ENCODE results near the gene PPM1A.

Gene PPM1A

DNA sequence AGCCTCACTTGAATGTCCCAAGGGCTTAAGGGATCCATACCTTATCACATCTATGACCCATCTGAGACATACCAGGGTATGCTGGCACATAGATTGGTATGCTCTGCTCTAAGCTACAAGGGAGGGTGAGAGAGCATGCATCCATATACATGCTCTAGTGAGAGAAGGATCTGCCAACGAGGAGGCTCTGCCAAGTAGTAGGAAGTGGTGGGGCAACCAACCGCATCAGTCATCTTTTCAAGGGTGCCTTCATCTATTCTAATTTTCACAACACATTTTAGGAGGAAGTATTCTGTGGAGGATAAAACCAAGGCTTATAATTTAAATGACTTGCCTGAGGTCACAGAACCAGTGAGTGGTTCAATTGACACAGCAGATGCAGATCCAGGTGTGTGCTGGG lies 6.6 kb upstream of the PPM1A start:
- Histone ChIP-seq H3K9me3 (ENCODE audit: control insufficient read depth, insufficient read depth, low read depth, low read length) (no peaks in the 10 kb centered on the region), H3K4me1 (ENCODE audit: control insufficient read depth, insufficient read depth, low read length) (no peaks in the 10 kb centered on the region), H3K27ac (ENCODE audit: extremely low read depth, low read depth, low read length) (no peak overlapping the region), H3K36me3 (ENCODE audit: control insufficient read depth in 2 of 2, insufficient read depth in 1 of 2, low read length in 2 of 2) (no peaks in the 10 kb centered on the region), H3K4me3 (ENCODE audit: low read depth, low read length) (no peak overlapping the region)
- ChIA-PET POLR2A (no interaction called here), CTCF (no interaction called here)
- TF ChIP-seq ZNF184 (tag by site-specific recombination; IDR thresholded peaks at IDR 0.05), result no peak
- TF ChIP-seq ZNF707 (tag by site-specific recombination; IDR thresholded peaks at IDR 0.05), result no peak
- TF ChIP-seq ZNF394 (tag by site-specific recombination; IDR thresholded peaks at IDR 0.05; ENCODE audit: borderline replicate concordance), result no peak
- TF ChIP-seq ZNF792 (tag by site-specific recombination; IDR thresholded peaks at IDR 0.05), result no peak
- TF ChIP-seq ZNF501 (tag by site-specific recombination; IDR thresholded peaks at IDR 0.05), result no peak
- TF ChIP-seq KLF10 (tag by site-specific recombination; IDR thresholded peaks at IDR 0.05), result no peak
- no peak for TF ChIP-seq ZNF629 (tag by site-specific recombination; IDR thresholded peaks at IDR 0.05)
- no peak for TF ChIP-seq ZNF677 (tag by site-specific recombination; IDR thresholded peaks at IDR 0.05)
- TF ChIP-seq, protein P1, sequence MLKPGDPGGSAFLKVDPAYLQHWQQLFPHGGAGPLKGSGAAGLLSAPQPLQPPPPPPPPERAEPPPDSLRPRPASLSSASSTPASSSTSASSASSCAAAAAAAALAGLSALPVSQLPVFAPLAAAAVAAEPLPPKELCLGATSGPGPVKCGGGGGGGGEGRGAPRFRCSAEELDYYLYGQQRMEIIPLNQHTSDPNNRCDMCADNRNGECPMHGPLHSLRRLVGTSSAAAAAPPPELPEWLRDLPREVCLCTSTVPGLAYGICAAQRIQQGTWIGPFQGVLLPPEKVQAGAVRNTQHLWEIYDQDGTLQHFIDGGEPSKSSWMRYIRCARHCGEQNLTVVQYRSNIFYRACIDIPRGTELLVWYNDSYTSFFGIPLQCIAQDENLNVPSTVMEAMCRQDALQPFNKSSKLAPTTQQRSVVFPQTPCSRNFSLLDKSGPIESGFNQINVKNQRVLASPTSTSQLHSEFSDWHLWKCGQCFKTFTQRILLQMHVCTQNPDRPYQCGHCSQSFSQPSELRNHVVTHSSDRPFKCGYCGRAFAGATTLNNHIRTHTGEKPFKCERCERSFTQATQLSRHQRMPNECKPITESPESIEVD (tag by site-specific recombination; IDR thresholded peaks at IDR 0.05), result no peak
- TF ChIP-seq, protein P2, sequence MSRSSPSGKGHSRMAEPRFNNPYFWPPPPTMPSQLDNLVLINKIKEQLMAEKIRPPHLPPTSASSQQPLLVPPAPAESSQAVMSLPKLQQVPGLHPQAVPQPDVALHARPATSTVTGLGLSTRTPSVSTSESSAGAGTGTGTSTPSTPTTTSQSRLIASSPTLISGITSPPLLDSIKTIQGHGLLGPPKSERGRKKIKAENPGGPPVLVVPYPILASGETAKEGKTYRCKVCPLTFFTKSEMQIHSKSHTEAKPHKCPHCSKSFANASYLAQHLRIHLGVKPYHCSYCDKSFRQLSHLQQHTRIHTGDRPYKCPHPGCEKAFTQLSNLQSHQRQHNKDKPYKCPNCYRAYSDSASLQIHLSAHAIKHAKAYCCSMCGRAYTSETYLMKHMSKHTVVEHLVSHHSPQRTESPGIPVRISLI (tag by site-specific recombination; IDR thresholded peaks at IDR 0.05), result no peak
- TF ChIP-seq ZNF843 (tag by site-specific recombination; IDR thresholded peaks at IDR 0.05), result no peak
- TF ChIP-seq MYNN (tag by site-specific recombination; IDR thresholded peaks at IDR 0.05; ENCODE audit: borderline replicate concordance), result no peak
- no peak for TF ChIP-seq ZNF776 (tag by site-specific recombination; IDR thresholded peaks at IDR 0.05; ENCODE audit: borderline replicate concordance)
- TF ChIP-seq, protein P3, sequence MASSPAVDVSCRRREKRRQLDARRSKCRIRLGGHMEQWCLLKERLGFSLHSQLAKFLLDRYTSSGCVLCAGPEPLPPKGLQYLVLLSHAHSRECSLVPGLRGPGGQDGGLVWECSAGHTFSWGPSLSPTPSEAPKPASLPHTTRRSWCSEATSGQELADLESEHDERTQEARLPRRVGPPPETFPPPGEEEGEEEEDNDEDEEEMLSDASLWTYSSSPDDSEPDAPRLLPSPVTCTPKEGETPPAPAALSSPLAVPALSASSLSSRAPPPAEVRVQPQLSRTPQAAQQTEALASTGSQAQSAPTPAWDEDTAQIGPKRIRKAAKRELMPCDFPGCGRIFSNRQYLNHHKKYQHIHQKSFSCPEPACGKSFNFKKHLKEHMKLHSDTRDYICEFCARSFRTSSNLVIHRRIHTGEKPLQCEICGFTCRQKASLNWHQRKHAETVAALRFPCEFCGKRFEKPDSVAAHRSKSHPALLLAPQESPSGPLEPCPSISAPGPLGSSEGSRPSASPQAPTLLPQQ (tag by site-specific recombination; IDR thresholded peaks at IDR 0.05), result no peak
- TF ChIP-seq, protein P4, sequence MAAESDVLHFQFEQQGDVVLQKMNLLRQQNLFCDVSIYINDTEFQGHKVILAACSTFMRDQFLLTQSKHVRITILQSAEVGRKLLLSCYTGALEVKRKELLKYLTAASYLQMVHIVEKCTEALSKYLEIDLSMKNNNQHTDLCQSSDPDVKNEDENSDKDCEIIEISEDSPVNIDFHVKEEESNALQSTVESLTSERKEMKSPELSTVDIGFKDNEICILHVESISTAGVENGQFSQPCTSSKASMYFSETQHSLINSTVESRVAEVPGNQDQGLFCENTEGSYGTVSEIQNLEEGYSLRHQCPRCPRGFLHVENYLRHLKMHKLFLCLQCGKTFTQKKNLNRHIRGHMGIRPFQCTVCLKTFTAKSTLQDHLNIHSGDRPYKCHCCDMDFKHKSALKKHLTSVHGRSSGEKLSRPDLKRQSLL (tag by site-specific recombination; IDR thresholded peaks at IDR 0.05), result no peak
- TF ChIP-seq ZBTB8A (tag by site-specific recombination; IDR thresholded peaks at IDR 0.05), result no peak
- no peak for TF ChIP-seq ZBTB1 (tag by site-specific recombination; IDR thresholded peaks at IDR 0.05)
- no peak for TF ChIP-seq ZNF174 (tag by site-specific recombination; IDR thresholded peaks at IDR 0.05)
- no peak for TF ChIP-seq ZNF140 (tag by site-specific recombination; IDR thresholded peaks at IDR 0.05)
- TF ChIP-seq ZNF324 (tag by site-specific recombination; IDR thresholded peaks at IDR 0.05), result no peak

DNA sequence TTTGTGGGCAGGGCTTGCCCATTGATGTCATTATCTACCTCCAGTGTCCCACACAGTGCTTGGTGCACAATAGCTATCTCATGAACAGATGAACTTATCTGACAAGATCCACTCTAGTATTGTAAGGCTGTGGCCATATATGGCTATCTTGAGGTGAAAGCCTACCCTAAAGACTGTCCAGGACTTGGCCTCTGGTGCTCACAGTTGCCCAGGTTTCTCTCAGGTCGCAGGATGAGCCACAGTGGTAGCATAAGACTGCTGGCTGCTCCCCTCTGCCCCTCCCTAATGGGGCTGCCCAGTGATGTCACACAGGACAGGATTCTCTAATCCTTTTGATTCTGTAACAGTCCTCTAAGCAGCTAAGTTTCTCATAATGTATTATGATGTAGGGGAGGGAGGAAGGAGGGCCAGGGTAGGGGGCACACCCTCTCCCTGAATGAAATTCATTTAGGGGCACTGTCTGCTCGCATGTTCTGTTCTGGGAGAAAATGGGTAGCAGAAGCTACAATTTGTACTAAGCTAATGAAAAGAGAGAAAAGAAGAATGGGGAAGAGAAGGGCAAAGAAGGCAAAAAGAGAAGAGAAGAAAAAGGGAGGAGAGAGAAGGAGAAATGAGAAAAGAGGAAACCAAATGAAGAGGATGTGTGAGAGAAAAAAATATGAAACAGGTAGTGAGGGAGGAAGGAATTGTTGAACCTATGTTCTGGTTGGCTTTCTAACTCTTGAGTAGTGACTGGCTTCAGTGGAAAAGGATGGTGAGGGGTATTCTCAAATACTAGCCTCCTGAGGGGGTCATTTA lies 3.4 kb upstream of the PPM1A start:
- Histone ChIP-seq H3K27ac (ENCODE audit: extremely low read depth, low read depth, low read length) (no peak overlapping the region), H3K9me3 (ENCODE audit: control insufficient read depth, insufficient read depth, low read depth, low read length) (no peaks in the 10 kb centered on the region), H3K36me3 (ENCODE audit: control insufficient read depth in 2 of 2, insufficient read depth in 1 of 2, low read length in 2 of 2) (no peaks in the 10 kb centered on the region), H3K4me1 (ENCODE audit: control insufficient read depth, insufficient read depth, low read length) (peaks cover 2% of the 10 kb centered on the region; the same call in 1 of the 2 replicates), H3K4me3 (ENCODE audit: low read depth, low read length) (no peak overlapping the region)
- CTCF ChIA-PET, result interaction anchor here (0.7 to 0.8 kb wide), 3 partner anchors 33 to 251 kb away, joined by 3 to 4 read pairs (median 4); no protein-coding TSS in a partner anchor
- peak; percentile 62; the same call in 1 of the 2 replicates for TF ChIP-seq PRDM1 (tag by site-specific recombination; IDR thresholded peaks at IDR 0.05)
- TF ChIP-seq, protein P5, sequence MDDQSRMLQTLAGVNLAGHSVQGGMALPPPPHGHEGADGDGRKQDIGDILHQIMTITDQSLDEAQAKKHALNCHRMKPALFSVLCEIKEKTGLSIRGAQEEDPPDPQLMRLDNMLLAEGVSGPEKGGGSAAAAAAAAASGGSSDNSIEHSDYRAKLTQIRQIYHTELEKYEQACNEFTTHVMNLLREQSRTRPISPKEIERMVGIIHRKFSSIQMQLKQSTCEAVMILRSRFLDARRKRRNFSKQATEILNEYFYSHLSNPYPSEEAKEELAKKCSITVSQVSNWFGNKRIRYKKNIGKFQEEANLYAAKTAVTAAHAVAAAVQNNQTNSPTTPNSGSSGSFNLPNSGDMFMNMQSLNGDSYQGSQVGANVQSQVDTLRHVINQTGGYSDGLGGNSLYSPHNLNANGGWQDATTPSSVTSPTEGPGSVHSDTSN (CRISPR knock-in tag; IDR thresholded peaks at IDR 0.05), result no peak
- TF ChIP-seq, protein P6, sequence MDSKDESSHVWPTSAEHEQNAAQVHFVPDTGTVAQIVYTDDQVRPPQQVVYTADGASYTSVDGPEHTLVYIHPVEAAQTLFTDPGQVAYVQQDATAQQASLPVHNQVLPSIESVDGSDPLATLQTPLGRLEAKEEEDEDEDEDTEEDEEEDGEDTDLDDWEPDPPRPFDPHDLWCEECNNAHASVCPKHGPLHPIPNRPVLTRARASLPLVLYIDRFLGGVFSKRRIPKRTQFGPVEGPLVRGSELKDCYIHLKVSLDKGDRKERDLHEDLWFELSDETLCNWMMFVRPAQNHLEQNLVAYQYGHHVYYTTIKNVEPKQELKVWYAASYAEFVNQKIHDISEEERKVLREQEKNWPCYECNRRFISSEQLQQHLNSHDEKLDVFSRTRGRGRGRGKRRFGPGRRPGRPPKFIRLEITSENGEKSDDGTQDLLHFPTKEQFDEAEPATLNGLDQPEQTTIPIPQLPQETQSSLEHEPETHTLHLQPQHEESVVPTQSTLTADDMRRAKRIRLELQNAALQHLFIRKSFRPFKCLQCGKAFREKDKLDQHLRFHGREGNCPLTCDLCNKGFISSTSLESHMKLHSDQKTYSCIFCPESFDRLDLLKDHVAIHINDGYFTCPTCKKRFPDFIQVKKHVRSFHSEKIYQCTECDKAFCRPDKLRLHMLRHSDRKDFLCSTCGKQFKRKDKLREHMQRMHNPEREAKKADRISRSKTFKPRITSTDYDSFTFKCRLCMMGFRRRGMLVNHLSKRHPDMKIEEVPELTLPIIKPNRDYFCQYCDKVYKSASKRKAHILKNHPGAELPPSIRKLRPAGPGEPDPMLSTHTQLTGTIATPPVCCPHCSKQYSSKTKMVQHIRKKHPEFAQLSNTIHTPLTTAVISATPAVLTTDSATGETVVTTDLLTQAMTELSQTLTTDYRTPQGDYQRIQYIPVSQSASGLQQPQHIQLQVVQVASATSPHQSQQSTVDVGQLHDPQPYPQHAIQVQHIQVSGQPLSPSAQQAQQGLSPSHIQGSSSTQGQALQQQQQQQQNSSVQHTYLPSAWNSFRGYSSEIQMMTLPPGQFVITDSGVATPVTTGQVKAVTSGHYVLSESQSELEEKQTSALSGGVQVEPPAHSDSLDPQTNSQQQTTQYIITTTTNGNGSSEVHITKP (tag by site-specific recombination; IDR thresholded peaks at IDR 0.05), result peak; percentile 72
- TF ChIP-seq ZNF366 (tag by site-specific recombination; conservative IDR thresholded peaks at IDR 0.05), result peak; percentile 45; the same call in 1 of the 2 replicates
- POLR2A ChIA-PET, result no interaction called here

Data from HEK293 (cell line).